SH-SY5Y (cell line): ENCODE results near the gene RNF11.

Source experiments
- GATA2 ChIP-seq: IDR thresholded peaks from 2 replicates; pipeline ENCODE4 v1.6.1; 2011; ENCODE audit warnings: mild to moderate bottlenecking, low read depth, low read length
- GATA3 ChIP-seq: IDR thresholded peaks from 2 replicates; pipeline ENCODE4 v1.6.1; 2011; ENCODE audit warnings: low read depth, mild to moderate bottlenecking, low read length, moderate library complexity

RNF11 gene

DNA sequence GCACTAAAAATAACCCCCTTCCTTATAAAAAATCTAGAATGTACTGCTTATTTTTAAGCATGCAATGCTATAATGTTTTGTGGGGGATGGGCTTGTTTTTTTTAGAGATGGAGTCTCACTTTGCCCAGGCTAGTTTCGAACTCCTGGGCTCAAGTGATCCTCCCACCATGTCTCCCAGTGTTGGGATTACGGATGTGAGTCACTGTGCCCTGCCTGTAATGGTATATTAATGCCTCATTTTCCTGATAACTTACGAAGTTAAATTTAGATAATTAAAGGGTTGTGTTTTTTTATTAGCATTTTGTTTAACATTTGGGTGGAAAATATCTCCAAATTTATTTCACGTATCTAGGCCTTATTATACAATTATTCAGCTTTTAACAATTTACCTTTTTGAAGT lies 6.5 kb downstream of the RNF11 start:
- no peak for TF ChIP-seq GATA3
- no peak for TF ChIP-seq GATA2

- TF ChIP-seq GATA2 = no peak
- TF ChIP-seq GATA3 = no peak
These were observed 10.9 kb downstream of the RNF11 start for GRCh38 chr1:51247022-51247421.

GRCh38 chr1:51247499-51247898 lies 11.4 kb downstream of the RNF11 start:
- TF ChIP-seq GATA2 (no peak), GATA3 (no peak)

DNA sequence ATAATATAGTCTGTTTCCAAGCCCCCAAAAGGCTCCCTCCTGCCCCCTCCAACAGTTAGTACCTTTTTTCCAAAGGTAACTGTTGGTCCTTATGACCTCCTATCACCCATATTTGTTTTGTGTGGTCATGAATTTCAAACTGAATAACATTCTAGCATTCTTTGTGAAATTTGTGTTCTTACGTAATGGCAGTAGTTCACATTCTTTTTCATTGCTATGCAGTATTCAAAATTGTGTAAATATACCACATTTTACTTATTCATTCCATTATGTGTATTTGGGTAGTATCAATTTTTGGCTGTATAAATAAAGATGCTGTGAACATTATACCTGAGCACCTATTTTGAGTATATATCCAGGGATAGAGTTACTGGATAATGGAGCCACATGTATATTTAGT lies 13.4 kb downstream of the RNF11 start:
- no peak for TF ChIP-seq GATA3
- no peak for TF ChIP-seq GATA2

DNA sequence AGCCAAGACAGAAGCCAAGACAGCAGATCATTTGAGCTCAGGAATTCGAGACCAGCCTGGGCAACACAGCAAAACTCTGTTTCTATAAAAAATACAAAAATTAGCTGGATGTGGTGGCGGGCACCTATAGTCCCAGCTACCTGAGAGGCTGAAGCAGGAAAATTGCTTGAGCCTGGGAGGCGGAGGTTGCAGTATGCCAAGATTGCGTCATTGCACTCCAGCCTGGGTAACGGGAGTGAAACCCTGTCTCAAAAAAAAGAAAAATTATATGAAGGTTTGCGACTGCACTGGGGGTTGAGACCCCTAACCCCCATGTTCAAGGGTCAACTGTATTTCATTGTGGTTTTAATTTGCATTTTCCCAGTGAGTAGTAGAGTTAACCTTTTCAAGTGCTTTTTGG lies 16.3 kb downstream of the RNF11 start:
- TF ChIP-seq GATA3 = no peak
- no peak for TF ChIP-seq GATA2

GRCh38 chr1:51253691-51254090 lies 17.6 kb downstream of the RNF11 start:
- no peak for TF ChIP-seq GATA3

GRCh38 chr1:51255331-51255730 lies 19.3 kb downstream of the RNF11 start:
- no peak for TF ChIP-seq GATA2
- TF ChIP-seq GATA3 = no peak

DNA sequence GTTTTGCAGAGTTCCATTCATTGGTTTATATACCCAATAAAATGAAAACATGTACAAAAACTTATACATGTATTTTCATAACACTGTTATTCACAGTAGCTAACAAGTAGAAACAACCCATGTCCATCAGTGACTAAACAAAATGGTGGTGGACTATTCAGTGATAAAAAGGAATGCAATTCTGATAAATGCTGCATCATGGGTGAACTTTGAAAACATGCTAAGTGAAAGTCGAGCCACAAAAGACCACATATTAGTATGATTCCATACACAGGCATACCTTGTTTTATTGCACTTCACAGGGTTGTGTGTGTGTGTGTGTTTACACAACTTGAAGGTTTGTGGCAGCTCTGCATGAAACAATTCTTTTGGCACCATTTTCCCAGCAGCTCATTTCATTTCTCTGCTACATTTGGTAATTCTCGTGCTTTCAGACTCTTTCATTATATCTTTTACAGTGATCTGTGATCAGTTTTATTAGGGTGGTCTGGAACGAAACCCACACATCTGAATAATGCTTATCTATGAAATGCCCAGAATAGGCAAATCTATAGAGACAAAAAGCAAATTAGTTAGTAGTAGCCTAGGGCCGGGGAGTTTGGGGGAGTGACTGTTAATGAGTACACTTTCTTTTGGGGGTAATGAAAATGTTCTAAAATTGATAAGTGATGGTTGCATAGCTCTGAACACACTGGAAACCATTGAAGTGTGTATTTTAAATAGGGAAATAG lies 27.2 kb downstream of the RNF11 start:
- TF ChIP-seq GATA3 (no peak; the same call in 1 of the 2 replicates), GATA2 (peak; percentile 53; the same call in 1 of the 2 replicates)

DNA sequence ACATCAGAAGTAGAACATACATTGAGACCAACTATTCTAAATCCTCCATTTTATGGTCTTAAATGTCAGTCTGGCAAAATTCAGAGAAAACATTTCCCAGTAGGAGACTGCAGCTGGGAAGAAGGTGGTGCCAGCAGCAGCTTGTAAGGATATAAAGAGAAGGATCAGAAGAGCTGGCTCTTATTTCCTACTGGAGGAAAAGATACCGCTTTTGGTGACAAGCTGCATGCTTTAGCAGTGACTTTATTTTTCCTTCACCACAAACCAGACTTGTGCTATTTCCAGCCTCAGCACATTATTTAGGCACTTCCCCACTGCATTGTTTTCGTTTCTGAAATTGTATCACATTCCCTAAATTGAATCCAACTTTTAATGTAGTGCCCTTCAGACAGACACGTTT lies 28.4 kb downstream of the RNF11 start:
- no peak for TF ChIP-seq GATA3

GRCh38 chr1:51265618-51266017 lies 29.5 kb downstream of the RNF11 start:
- TF ChIP-seq GATA2 = no peak
- TF ChIP-seq GATA3 = no peak

GRCh38 chr1:51266181-51266580 lies 30.1 kb downstream of the RNF11 start:
- no peak for TF ChIP-seq GATA2
- no peak for TF ChIP-seq GATA3

GRCh38 chr1:51266791-51267190 lies 30.7 kb downstream of the RNF11 start:
- TF ChIP-seq GATA2 = no peak
- TF ChIP-seq GATA3 = no peak

GRCh38 chr1:51268634-51269033 lies 32.6 kb downstream of the RNF11 start:
- TF ChIP-seq GATA2 (no peak), GATA3 (no peak)

DNA sequence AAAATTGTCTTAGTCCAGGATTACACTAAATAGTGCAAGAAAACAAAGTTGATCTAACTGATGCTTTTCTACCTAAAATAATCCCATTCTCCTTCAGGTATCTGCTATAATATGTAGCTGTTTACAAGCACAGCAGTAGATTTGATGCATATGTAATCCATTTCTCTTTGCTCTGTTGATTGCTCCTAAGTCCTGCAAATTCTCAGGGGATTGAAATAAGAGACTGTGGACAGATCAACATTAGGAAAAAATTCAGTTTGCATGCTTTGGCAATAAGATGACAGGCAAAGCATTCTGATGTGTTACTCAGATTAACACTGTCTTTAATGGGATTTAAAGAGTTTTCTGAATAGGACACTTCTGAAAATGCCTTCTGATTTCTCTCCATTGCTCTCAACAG lies 34.7 kb downstream of the RNF11 start:
- TF ChIP-seq GATA2 (no peak), GATA3 (no peak)

DNA sequence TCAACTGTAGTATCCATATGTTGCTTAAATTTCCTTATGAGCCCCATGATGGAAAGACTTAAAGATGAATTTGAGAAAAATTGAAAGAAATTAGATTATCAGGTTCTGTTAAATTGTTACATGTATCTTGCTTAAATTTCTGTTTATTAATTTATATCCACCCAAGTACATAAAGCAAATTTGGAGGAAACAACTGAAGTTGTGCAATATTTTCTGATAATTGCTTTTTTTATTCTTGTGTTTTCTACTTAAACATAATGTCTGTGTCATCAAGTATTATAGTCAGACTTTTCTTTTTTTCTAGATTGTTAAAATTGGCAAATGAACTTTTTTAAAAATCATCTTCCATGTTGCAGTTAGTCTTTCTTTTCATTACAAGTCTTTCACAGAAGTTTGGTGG lies 36.8 kb downstream of the RNF11 start:
- TF ChIP-seq GATA3 = no peak
- TF ChIP-seq GATA2 = no peak

DNA sequence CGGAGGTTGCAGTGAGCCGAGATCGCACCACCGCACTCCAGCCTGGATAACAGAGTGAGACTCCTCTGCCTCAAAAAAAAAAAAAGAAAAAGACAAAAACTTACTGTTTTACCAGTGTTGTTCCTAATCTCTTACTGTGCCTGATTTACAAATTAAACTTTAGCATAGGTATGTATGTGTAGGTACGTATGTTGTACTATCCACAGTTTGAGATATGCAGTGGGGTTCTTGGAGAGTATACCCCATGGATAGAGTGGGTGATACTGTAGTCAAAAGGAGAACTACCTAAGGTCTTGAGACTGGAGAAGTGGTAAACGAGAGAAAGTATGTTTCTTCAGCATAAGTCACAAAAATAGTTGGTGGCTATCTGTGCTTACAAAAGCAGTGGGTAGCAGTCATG lies 38.6 kb downstream of the RNF11 start:
- no peak for TF ChIP-seq GATA2
- TF ChIP-seq GATA3 = no peak

- TF ChIP-seq GATA2 = no peak
- TF ChIP-seq GATA3 = no peak
These were observed 40.2 kb downstream of the RNF11 start for GRCh38 chr1:51276286-51276685.
